ENCODE data around the gene ISCA2.

The ISCA2 gene

GRCh38 chr14:74509587-74510222 is 16.1 kb downstream of the ISCA2 start:
- DNase-seq = no peak

GRCh38 chr14:74510223-74510931 is 16.8 kb downstream of the ISCA2 start:
- DNase-seq = no peak

GRCh38 chr14:74510959-74511409 is 17.4 kb downstream of the ISCA2 start:
- no peak for DNase-seq

- no peak for DNase-seq
Observed at GRCh38 chr14:74511966-74512830, 18.6 kb downstream of the ISCA2 start.

GRCh38 chr14:74514471-74514941 is 20.9 kb downstream of the ISCA2 start:
- no peak for DNase-seq

GRCh38 chr14:74515891-74516412 is 22.4 kb downstream of the ISCA2 start:
- DNase-seq = no peak

GRCh38 chr14:74516451-74517160 is 23.0 kb downstream of the ISCA2 start:
- DNase-seq = no peak

- DNase-seq = no peak
Observed at GRCh38 chr14:74517731-74518130, 24.2 kb downstream of the ISCA2 start.

- no peak for DNase-seq
Observed at GRCh38 chr14:74518221-74518620, 24.7 kb downstream of the ISCA2 start.

GRCh38 chr14:74519316-74520074 is 25.9 kb downstream of the ISCA2 start:
- DNase-seq = no peak

- DNase-seq = no peak
Observed at GRCh38 chr14:74521756-74522155, 28.2 kb downstream of the ISCA2 start.

- no peak for DNase-seq
Observed at GRCh38 chr14:74522740-74523139, 29.2 kb downstream of the ISCA2 start.

- DNase-seq = no peak
Observed at GRCh38 chr14:74524076-74524811, 30.7 kb downstream of the ISCA2 start.

- DNase-seq = no peak
Observed at GRCh38 chr14:74524812-74525135, 31.2 kb downstream of the ISCA2 start.

GRCh38 chr14:74525361-74525851 is 31.8 kb downstream of the ISCA2 start:
- no peak for DNase-seq

- DNase-seq = no peak
Observed at GRCh38 chr14:74526854-74527585, 33.5 kb downstream of the ISCA2 start.

- DNase-seq = no peak
Observed at GRCh38 chr14:74527736-74528280, 34.2 kb downstream of the ISCA2 start.

GRCh38 chr14:74528406-74528805 is 34.8 kb downstream of the ISCA2 start:
- no peak for DNase-seq

GRCh38 chr14:74528886-74529285 is 35.3 kb downstream of the ISCA2 start:
- no peak for DNase-seq

- no peak for DNase-seq
Observed at GRCh38 chr14:74531006-74531405, 37.4 kb downstream of the ISCA2 start.
